Measurements from ENCODE around the gene ACAN. TPM values are rescaled to one million over a fixed set of nuclear protein-coding genes. Genes with fewer than 3 reads are reported as not detected.

Gene ACAN
- total RNA-seq, 1 experiment from 2014 or later, result not detected

- POLR2A ChIA-PET (ENCODE audit: low non-redundant PET), result interaction anchor here (0.7 kb wide), 1 partner anchor 35 kb away, joined by 3 read pairs; no protein-coding TSS in a partner anchor
- DNase-seq (ENCODE audit: low spot score), result no peak
- TF ChIP-seq EZH2 (IDR thresholded peaks at IDR 0.05; ENCODE audit: borderline replicate concordance, low read depth, low read length, poor library complexity, severe bottlenecking) (no peak), CTCF (conservative IDR thresholded peaks at IDR 0.05; ENCODE audit: low read depth, low read length) (no peak)
- Histone ChIP-seq H3K27ac (ENCODE audit: low read depth, low read length, poor library complexity, severe bottlenecking) (no peak overlapping the region), H3K9me3 (ENCODE audit: low read depth, low read length, poor library complexity, severe bottlenecking) (no peaks in the 10 kb centered on the region), H3K27me3 (replicated peaks; ENCODE audit: insufficient read depth, low read depth, low read length, poor library complexity) (no peaks in the 10 kb centered on the region), H3K36me3 (ENCODE audit: insufficient read depth, low read length, poor library complexity, severe bottlenecking) (no peaks in the 10 kb centered on the region), H3K4me3 (ENCODE audit: low read depth, low read length, poor library complexity, severe bottlenecking) (no peak overlapping the region), H3K4me1 (ENCODE audit: insufficient read depth, low read length, poor library complexity, severe bottlenecking) (no peaks in the 10 kb centered on the region)
- intact Hi-C loops (cut with micrococcal nuclease; ENCODE audit: unreplicated experiment), result no loop called here
- BruUV-seq (replicated peaks), result no TSS peak
- CTCF ChIA-PET, result interaction anchor here (0.7 kb wide), 1 partner anchor 24 kb away, joined by 3 read pairs; no protein-coding TSS in a partner anchor
Measured at GRCh38 chr15:88880944-88881740, 77.9 kb downstream of the ACAN start.

GRCh38 chr15:88881775-88882174 lies 78.5 kb downstream of the ACAN start:
- Histone ChIP-seq H3K9me3 (ENCODE audit: low read depth, low read length, poor library complexity, severe bottlenecking) (no peaks in the 10 kb centered on the region), H3K27ac (ENCODE audit: low read depth, low read length, poor library complexity, severe bottlenecking) (no peak overlapping the region), H3K4me3 (ENCODE audit: low read depth, low read length, poor library complexity, severe bottlenecking) (no peak overlapping the region), H3K4me1 (ENCODE audit: insufficient read depth, low read length, poor library complexity, severe bottlenecking) (no peaks in the 10 kb centered on the region), H3K36me3 (ENCODE audit: insufficient read depth, low read length, poor library complexity, severe bottlenecking) (no peaks in the 10 kb centered on the region), H3K27me3 (replicated peaks; ENCODE audit: insufficient read depth, low read depth, low read length, poor library complexity) (no peaks in the 10 kb centered on the region)
- intact Hi-C loops (cut with micrococcal nuclease; ENCODE audit: unreplicated experiment), result no loop called here
- DNase-seq (ENCODE audit: low spot score), result no peak
- CTCF ChIA-PET, result no interaction called here
- POLR2A ChIA-PET (ENCODE audit: low non-redundant PET), result no interaction called here
- no peak for TF ChIP-seq CTCF (conservative IDR thresholded peaks at IDR 0.05; ENCODE audit: low read depth, low read length)
- TF ChIP-seq EZH2 (IDR thresholded peaks at IDR 0.05; ENCODE audit: borderline replicate concordance, low read depth, low read length, poor library complexity, severe bottlenecking), result no peak
- no TSS peak for BruUV-seq (replicated peaks)

- no peaks in the 10 kb centered on the region for H3K4me1 ChIP-seq (ENCODE audit: insufficient read depth, low read length, poor library complexity, severe bottlenecking)
- intact Hi-C loops (cut with micrococcal nuclease; ENCODE audit: unreplicated experiment), result no loop called here
- H3K27me3 ChIP-seq (replicated peaks; ENCODE audit: insufficient read depth, low read depth, low read length, poor library complexity), result no peaks in the 10 kb centered on the region
- no peaks in the 10 kb centered on the region for H3K36me3 ChIP-seq (ENCODE audit: insufficient read depth, low read length, poor library complexity, severe bottlenecking)
- H3K27ac ChIP-seq (ENCODE audit: low read depth, low read length, poor library complexity, severe bottlenecking), result no peak overlapping the region
- TF ChIP-seq EZH2 (IDR thresholded peaks at IDR 0.05; ENCODE audit: borderline replicate concordance, low read depth, low read length, poor library complexity, severe bottlenecking), result no peak
- no peak for TF ChIP-seq CTCF (conservative IDR thresholded peaks at IDR 0.05; ENCODE audit: low read depth, low read length)
- DNase-seq (ENCODE audit: low spot score), result no peak
- no TSS peak for BruUV-seq (replicated peaks)
- ChIA-PET POLR2A (ENCODE audit: low non-redundant PET) (no interaction called here), CTCF (interaction anchor here (0.5 kb wide), 1 partner anchor 8 kb away, joined by 3 read pairs; no protein-coding TSS in a partner anchor)
- no peaks in the 10 kb centered on the region for H3K9me3 ChIP-seq (ENCODE audit: low read depth, low read length, poor library complexity, severe bottlenecking)
- H3K4me3 ChIP-seq (ENCODE audit: low read depth, low read length, poor library complexity, severe bottlenecking), result no peak overlapping the region
Measured at GRCh38 chr15:88882785-88883184, 79.5 kb downstream of the ACAN start.
